K562 (cell line): ENCODE measurements around the gene ZNF747. TPM values are rescaled to one million over a fixed set of nuclear protein-coding genes. Genes with fewer than 3 reads are reported as not detected.

Source experiments
- ATAC-seq: fragments of 200-7000 bp; cut with Tn5 transposase; 3 replicates; pipeline ENCODE4 v1.9.1; 2020; ENCODE audit warnings: moderate library complexity
- BruUV-seq: library from RNA; stranded (reverse); fragments of 400-500 nt; replicated peaks from 2 replicates; lab custom pipeline; 2021; lab: Mats Ljungman, UMichigan
- CTCF ChIA-PET: fragments of 300-600 bp; formaldehyde crosslinking; extraction: SDS; loops from one replicate; lab custom pipeline; 2021; ENCODE audit warnings: low intra/inter-chr PET ratio; lab: Yijun Ruan, JAX
- POLR2A ChIA-PET: fragments of 300-600, 350-650 bp; sonication (Branson Sonifier 250); formaldehyde crosslinking; extraction: SDS; loops from one replicate; lab custom pipeline; 2021; ENCODE audit warnings: antibody characterized with exemption, inconsistent platforms; lab: Yijun Ruan, JAX
- DNase-seq, 4 experiments: peaks; one replicate each; pipeline versions ENCODE4 v3.0.0 to v3.0.0-alpha.2; 2011 to 2018; ENCODE audit warnings: low spot score in 3 of 4, mixed read lengths in 3 of 4; ENCODE audit errors: extremely low read depth in 1 of 4
- FAIRE-seq: peaks from 2 replicates; lab custom pipeline; 2011; peaks lifted over from hg19 to GRCh38; lab: Jason Lieb, UNC
- H2AFZ ChIP-seq: 2 replicates; pipeline ENCODE4 v1.6.0; 2011; ENCODE audit warnings: low read depth, low read length, control low read depth, inconsistent platforms
- H3K27ac ChIP-seq: fragments of 200-600 bp; 3 replicates; pipeline ENCODE4 v1.8.0; 2011; ENCODE audit warnings: low read depth, mild to moderate bottlenecking, control low read depth, inconsistent platforms, low read length, moderate library complexity, mixed read lengths; ENCODE audit errors: extremely low read depth
- H3K27me3 ChIP-seq, 2 experiments: fragments of 300-600 bp in 1 of 2; 2 replicates in 1 of 2; 3 replicates in 1 of 2; pipeline versions ENCODE4 v1.6.0 to v1.8.0; 2011; ENCODE audit warnings: inconsistent platforms in 2 of 2, low read length in 2 of 2, mild to moderate bottlenecking in 1 of 2, mixed read lengths in 1 of 2, moderate library complexity in 1 of 2; ENCODE audit not compliant: control insufficient read depth in 2 of 2, insufficient read depth in 2 of 2
- H3K36me3 ChIP-seq: fragments of 300-600 bp; 3 replicates; pipeline ENCODE4 v1.8.0; 2011; ENCODE audit warnings: mild to moderate bottlenecking, low read length, inconsistent platforms; ENCODE audit not compliant: control insufficient read depth, insufficient read depth
- H3K4me1 ChIP-seq, 2 experiments: fragments of 200-600 bp in 1 of 2; replicated peaks in 1 of 2; 2 replicates in 1 of 2; 3 replicates in 1 of 2; pipeline versions ENCODE4 v1.5.1 to v1.8.0; 2011; ENCODE audit warnings: inconsistent platforms in 2 of 2, low read length in 2 of 2, mild to moderate bottlenecking in 1 of 2, mixed read lengths in 1 of 2, moderate library complexity in 1 of 2; ENCODE audit not compliant: control insufficient read depth in 2 of 2, insufficient read depth in 2 of 2
- H3K4me2 ChIP-seq: 2 replicates; pipeline ENCODE4 v1.6.1; 2011; ENCODE audit warnings: low read length, control low read depth, inconsistent platforms, mixed read lengths; ENCODE audit not compliant: insufficient read depth
- H3K4me3 ChIP-seq: fragments of 200-600 bp; sonication (generic), shearing (Covaris generic); 2 replicates; pipeline ENCODE4 v1.5.1; 2016; ENCODE audit warnings: control low read depth, inconsistent platforms
- H3K79me2 ChIP-seq: fragments of 200-600 bp; 3 replicates; pipeline ENCODE4 v1.8.0; 2011; ENCODE audit warnings: low read length, inconsistent platforms; ENCODE audit not compliant: control insufficient read depth, insufficient read depth
- H3K9ac ChIP-seq, 2 experiments: 2 replicates each; pipeline versions ENCODE4 v1.6.0 to v1.6.1; 2011; ENCODE audit warnings: low read depth in 2 of 2, low read length in 2 of 2, control low read depth in 1 of 2, inconsistent platforms in 1 of 2, mild to moderate bottlenecking in 1 of 2, mixed read lengths in 1 of 2; ENCODE audit not compliant: insufficient read depth in 1 of 2
- H3K9me1 ChIP-seq: one replicate; pipeline ENCODE4 v1.6.0; 2011; ENCODE audit warnings: inconsistent platforms, mild to moderate bottlenecking, low read length, moderate library complexity; ENCODE audit not compliant: control insufficient read depth, insufficient read depth
- H3K9me3 ChIP-seq: replicated peaks from 2 replicates; pipeline ENCODE4 v1.5.1; 2011; ENCODE audit warnings: low read depth, low read length, inconsistent platforms; ENCODE audit not compliant: control insufficient read depth, insufficient read depth
- H4K20me1 ChIP-seq: replicated peaks from 2 replicates; pipeline ENCODE4 v1.6.1; 2011; ENCODE audit warnings: low read length, inconsistent platforms, mixed read lengths; ENCODE audit not compliant: control insufficient read depth, insufficient read depth
- E2F1 ChIP-seq: sonication (generic); formaldehyde crosslinking; IDR thresholded peaks from 2 replicates; pipeline ENCODE4 v1.8.1; 2023; ENCODE audit warnings: mild to moderate bottlenecking, missing genetic modification reagents, moderate library complexity
- PRDM10 ChIP-seq: fragments of 450-650 bp; IDR thresholded peaks from 2 replicates; pipeline ENCODE4 v1.6.1; 2018; ENCODE audit not compliant: partially characterized antibody
- WGBS: fragments of 100-300 bp; shearing (Covaris generic); methylation state at CpG from one replicate; pipeline ENCODE4 v1.1.6; 2016; ENCODE audit warnings: low coverage, mixed read lengths; ENCODE audit not compliant: insufficient coverage; ENCODE audit errors: missing lambda C conversion rate; 5-methylcytosine and 5-hydroxymethylcytosine counted together
- in situ Hi-C: fragments of 300-500 bp; cut with MboI; formaldehyde crosslinking; loops from 4 replicates; pipeline ENCODE4 v1.15.0; 2018; ENCODE audit warnings: inconsistent platforms, mixed read lengths
- intact Hi-C: fragments of 100-400 bp; cut with micrococcal nuclease; formaldehyde crosslinking; loops from 2 replicates; pipeline ENCODE4 v1.14.2; 2022
- polyA plus RNA-seq, 8 experiments: library from polyadenylated mRNA; depleted of rRNA in 4 of 8; stranded (reverse) in 5 of 8; unstranded in 3 of 8; fragments of >200 nt; fragmentation: Nextera tagmentation in 2 of 8; fragmentation: Illumina TruSeq in 1 of 8; extraction: Ambion mirVana in 2 of 8; extraction: Trizol in 1 of 8; gene quantifications; 2 replicates each; pipeline versions ENCODE4 v1.2.1 to v1.2.3, GENCODE V29; 2011 to 2014; ENCODE audit warnings: inconsistent platforms in 1 of 8, missing spikeins in 1 of 8
- total RNA-seq, 7 experiments: library from RNA; depleted of rRNA in 6 of 7; stranded (reverse); fragments of >200 nt in 6 of 7; fragmentation: Illumina TruSeq in 2 of 7; extraction: Trizol in 2 of 7; gene quantifications; 2 replicates each; pipeline versions ENCODE4 v1.2.1 to v1.2.3, GENCODE V29; 2011 to 2021; ENCODE audit warnings: low replicate concordance in 1 of 7

The ZNF747 gene
- total and polyA plus RNA-seq, 9 of the 15 experiments (the other 6 are each of a cell fraction or from before 2014, with no cell fraction given) = 0.14 to 3.3 (median 1.5) TPM

- H3K9ac ChIP-seq = peak overlapping the region; percentile 32 to 67; a peak in 2 of 4 replicates
- ChIA-PET CTCF (interaction anchor here (0.6 kb wide), 1 partner anchor 398 kb away, joined by 3 read pairs; no protein-coding TSS in a partner anchor), POLR2A (interaction anchor here (0.5 to 1.0 kb wide), 4 partner anchors 8 to 62 kb away, joined by 3 to 4 read pairs (median 4); no protein-coding TSS in a partner anchor)
- intact Hi-C loops = loop anchor here (5.0 kb wide), 2 partner anchors 36 to 106 kb away; partner anchors contain the start of gene ZNF768
- H3K9me3 ChIP-seq = no peaks in the 10 kb centered on the region
- in situ Hi-C loops = no loop called here
- FAIRE-seq = no peak
- no TSS peak for BruUV-seq
- H3K4me1 ChIP-seq = peaks cover 7 to 21% of the 10 kb centered on the region in 2 experiments; a peak in 4 of 5 replicates
- 72% methylated on average over 4 of the region's 4 CpGs for WGBS
- ATAC-seq = no peak
- peak overlapping the region; percentile 54; the same call in 1 of the 3 replicates for H3K27ac ChIP-seq
- no peaks in the 10 kb centered on the region for H3K79me2 ChIP-seq
- no peaks in the 10 kb centered on the region for H3K9me1 ChIP-seq
- H3K27me3 ChIP-seq = no peaks in the 10 kb centered on the region
- H3K36me3 ChIP-seq = no peaks in the 10 kb centered on the region
- DNase-seq = no peak
- no peaks in the 10 kb centered on the region for H4K20me1 ChIP-seq
- no peak for TF ChIP-seq E2F1
- TF ChIP-seq PRDM10 = peak; percentile 56
- H3K4me3 ChIP-seq = no peak overlapping the region
- H3K4me2 ChIP-seq = peak overlapping the region; percentile 57; the same call in 1 of the 2 replicates
- H2AFZ ChIP-seq = peak overlapping the region; percentile 96
Measured at GRCh38 chr16:30491229-30491628, 43.4 kb downstream of the ZNF747 start.
